ENCODE results near the gene PLXNA4. TPM values are rescaled to one million over a fixed set of nuclear protein-coding genes. Genes with fewer than 3 reads are reported as not detected.
A peak's percentile ranks its signal among the peaks of the same experiment; 100 is the strongest.

PLXNA4 gene
- total RNA-seq, 1 experiment from 2014 or later = 1.0 TPM

DNA sequence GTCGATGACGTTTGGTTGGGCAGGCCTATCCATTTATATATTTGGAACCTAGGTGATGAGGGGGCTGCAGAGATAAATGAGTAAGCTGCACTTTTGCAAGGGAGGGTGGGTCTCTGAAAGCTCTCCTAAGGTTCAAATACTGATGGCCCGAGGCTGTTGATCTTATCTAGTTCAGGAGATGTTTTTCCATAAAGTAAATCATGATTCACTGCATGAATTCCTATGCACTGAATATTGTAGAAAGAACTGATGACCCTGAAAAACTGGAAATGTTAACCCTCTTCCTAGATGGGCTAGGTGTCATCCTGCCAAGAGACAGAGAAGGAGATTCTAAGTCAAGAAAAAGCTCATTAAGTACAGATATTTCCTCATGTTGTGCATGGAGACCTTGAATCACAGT, 459.9 kb downstream of the PLXNA4 start:
- Histone ChIP-seq H3K27me3 (ENCODE audit: insufficient read depth, low read depth) (no peaks in the 10 kb centered on the region), H2AFZ (no peak overlapping the region), H3K4me2 (peak overlapping the region; percentile 60), H3K4me3 (no peak overlapping the region), H3K9me3 (ENCODE audit: insufficient read depth, low read depth) (no peaks in the 10 kb centered on the region), H3K79me2 (ENCODE audit: low read depth) (no peaks in the 10 kb centered on the region), H3K9me2 (ENCODE audit: insufficient read depth) (no peaks in the 10 kb centered on the region), H3K27ac (peak overlapping the region; percentile 89), H3F3A (ENCODE audit: insufficient read depth, low read depth) (peaks cover 18% of the 10 kb centered on the region), H4K20me1 (ENCODE audit: insufficient read depth) (no peaks in the 10 kb centered on the region), H3K4me1 (replicated peaks; ENCODE audit: insufficient read depth) (peaks cover 52% of the 10 kb centered on the region), H3K36me3 (ENCODE audit: low read depth) (no peaks in the 10 kb centered on the region)
- no TSS peak for BruUV-seq (replicated peaks)
- no peak for TF ChIP-seq EZH2 (IDR thresholded peaks at IDR 0.05; ENCODE audit: low read depth)
- TF ChIP-seq, protein P1, sequence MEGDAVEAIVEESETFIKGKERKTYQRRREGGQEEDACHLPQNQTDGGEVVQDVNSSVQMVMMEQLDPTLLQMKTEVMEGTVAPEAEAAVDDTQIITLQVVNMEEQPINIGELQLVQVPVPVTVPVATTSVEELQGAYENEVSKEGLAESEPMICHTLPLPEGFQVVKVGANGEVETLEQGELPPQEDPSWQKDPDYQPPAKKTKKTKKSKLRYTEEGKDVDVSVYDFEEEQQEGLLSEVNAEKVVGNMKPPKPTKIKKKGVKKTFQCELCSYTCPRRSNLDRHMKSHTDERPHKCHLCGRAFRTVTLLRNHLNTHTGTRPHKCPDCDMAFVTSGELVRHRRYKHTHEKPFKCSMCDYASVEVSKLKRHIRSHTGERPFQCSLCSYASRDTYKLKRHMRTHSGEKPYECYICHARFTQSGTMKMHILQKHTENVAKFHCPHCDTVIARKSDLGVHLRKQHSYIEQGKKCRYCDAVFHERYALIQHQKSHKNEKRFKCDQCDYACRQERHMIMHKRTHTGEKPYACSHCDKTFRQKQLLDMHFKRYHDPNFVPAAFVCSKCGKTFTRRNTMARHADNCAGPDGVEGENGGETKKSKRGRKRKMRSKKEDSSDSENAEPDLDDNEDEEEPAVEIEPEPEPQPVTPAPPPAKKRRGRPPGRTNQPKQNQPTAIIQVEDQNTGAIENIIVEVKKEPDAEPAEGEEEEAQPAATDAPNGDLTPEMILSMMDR (conservative IDR thresholded peaks at IDR 0.05) = no peak
- POLR2A ChIA-PET (ENCODE audit: unreplicated experiment) = interaction anchor here (0.6 to 0.7 kb wide), 4 partner anchors 24 to 218 kb away, joined by 3 to 8 read pairs (median 4); no protein-coding TSS in a partner anchor
- CTCF ChIA-PET = no interaction called here
- intact Hi-C loops (cut with micrococcal nuclease; ENCODE audit: unreplicated experiment) = loop anchor here (1.0 to 2.0 kb wide), 3 partner anchors 22 to 88 kb away; no protein-coding TSS in a partner anchor
- DNase-seq = peak; percentile 71 to 90

DNA sequence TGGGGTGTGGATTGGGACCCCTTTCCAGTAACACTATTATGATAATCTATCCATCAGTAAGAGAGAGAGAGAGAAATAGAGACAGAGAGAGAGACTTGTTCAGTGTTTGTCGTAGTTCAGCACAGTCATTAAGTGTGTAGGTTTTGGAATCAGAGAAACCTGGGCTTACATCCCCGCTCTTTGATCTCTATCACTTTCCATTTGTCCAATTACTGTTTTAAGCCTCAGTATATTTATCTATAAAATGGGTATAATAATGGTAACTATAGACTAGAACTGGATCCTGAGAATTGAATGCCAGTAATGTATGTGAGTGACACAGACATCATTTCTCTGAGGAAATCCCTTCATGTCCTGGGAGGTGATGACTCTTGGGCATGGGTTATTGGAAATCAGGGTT, 460.5 kb downstream of the PLXNA4 start:
- H3K27me3 ChIP-seq (ENCODE audit: insufficient read depth, low read depth) = no peaks in the 10 kb centered on the region
- H3F3A ChIP-seq (ENCODE audit: insufficient read depth, low read depth) = peaks cover 18% of the 10 kb centered on the region
- ChIA-PET CTCF (interaction anchor here (0.5 kb wide), 1 partner anchor 106 kb away, joined by 4 read pairs; no protein-coding TSS in a partner anchor), POLR2A (ENCODE audit: unreplicated experiment) (interaction anchor here (0.7 kb wide), 1 partner anchor 217 kb away, joined by 8 read pairs; no protein-coding TSS in a partner anchor)
- H4K20me1 ChIP-seq (ENCODE audit: insufficient read depth) = no peaks in the 10 kb centered on the region
- DNase-seq = no peak
- intact Hi-C loops (cut with micrococcal nuclease; ENCODE audit: unreplicated experiment) = loop anchor here (1.0 to 2.0 kb wide), 3 partner anchors 23 to 87 kb away; no protein-coding TSS in a partner anchor
- no peak overlapping the region for H2AFZ ChIP-seq
- H3K4me2 ChIP-seq = peak overlapping the region; percentile 60
- H3K36me3 ChIP-seq (ENCODE audit: low read depth) = no peaks in the 10 kb centered on the region
- no peaks in the 10 kb centered on the region for H3K9me2 ChIP-seq (ENCODE audit: insufficient read depth)
- H3K4me3 ChIP-seq = no peak overlapping the region
- TF ChIP-seq, protein P1 (conservative IDR thresholded peaks at IDR 0.05) = no peak
- no peak for TF ChIP-seq EZH2 (IDR thresholded peaks at IDR 0.05; ENCODE audit: low read depth)
- BruUV-seq (replicated peaks) = no TSS peak
- peak overlapping the region; percentile 89 for H3K27ac ChIP-seq
- H3K79me2 ChIP-seq (ENCODE audit: low read depth) = no peaks in the 10 kb centered on the region
- peaks cover 52% of the 10 kb centered on the region for H3K4me1 ChIP-seq (replicated peaks; ENCODE audit: insufficient read depth)
- H3K9me3 ChIP-seq (ENCODE audit: insufficient read depth, low read depth) = no peaks in the 10 kb centered on the region

DNA sequence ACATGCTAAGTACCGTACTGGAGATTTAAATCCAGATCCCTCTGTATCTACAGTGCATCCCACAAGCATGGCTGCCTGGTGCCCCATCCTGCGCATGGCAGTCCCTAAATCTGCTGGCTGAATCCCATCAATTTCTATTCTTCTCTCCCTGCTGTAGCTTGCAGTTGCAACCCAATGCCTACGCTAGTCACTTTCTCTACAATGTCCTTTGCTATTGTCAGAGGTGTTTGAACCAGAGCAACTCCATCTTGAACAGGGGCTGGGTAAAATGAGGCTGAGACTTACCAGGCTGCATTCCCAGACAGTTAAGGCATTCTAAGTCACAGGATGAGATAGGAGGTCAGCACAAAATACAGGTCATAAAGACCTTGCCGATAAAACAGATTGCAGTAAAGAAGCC, 461.2 kb downstream of the PLXNA4 start:
- no peaks in the 10 kb centered on the region for H3K36me3 ChIP-seq (ENCODE audit: low read depth)
- ChIA-PET CTCF (no interaction called here), POLR2A (ENCODE audit: unreplicated experiment) (no interaction called here)
- H3K4me1 ChIP-seq (replicated peaks; ENCODE audit: insufficient read depth) = peaks cover 52% of the 10 kb centered on the region
- no peak overlapping the region for H3K4me3 ChIP-seq
- no peaks in the 10 kb centered on the region for H3K27me3 ChIP-seq (ENCODE audit: insufficient read depth, low read depth)
- H3K27ac ChIP-seq = 0 out of 2 replicates have a peak overlapping the region, but pooled peaks have one; percentile 89
- H2AFZ ChIP-seq = no peak overlapping the region
- TF ChIP-seq, protein P1 (conservative IDR thresholded peaks at IDR 0.05) = no peak
- TF ChIP-seq EZH2 (IDR thresholded peaks at IDR 0.05; ENCODE audit: low read depth) = no peak
- BruUV-seq (replicated peaks) = no TSS peak
- H3F3A ChIP-seq (ENCODE audit: insufficient read depth, low read depth) = peaks cover 18% of the 10 kb centered on the region
- no peaks in the 10 kb centered on the region for H3K9me2 ChIP-seq (ENCODE audit: insufficient read depth)
- intact Hi-C loops (cut with micrococcal nuclease; ENCODE audit: unreplicated experiment) = no loop called here
- no peaks in the 10 kb centered on the region for H3K9me3 ChIP-seq (ENCODE audit: insufficient read depth, low read depth)
- H3K4me2 ChIP-seq = no peak overlapping the region
- H3K79me2 ChIP-seq (ENCODE audit: low read depth) = no peaks in the 10 kb centered on the region
- no peak for DNase-seq
- no peaks in the 10 kb centered on the region for H4K20me1 ChIP-seq (ENCODE audit: insufficient read depth)

All from PC-9 (cell line).